Fibroblast of skin of abdomen (primary cell): ENCODE measurements around the gene HILPDA.
"Not testable (repeated sequence)": the region's sequence is repeated elsewhere in the genome, so short reads cannot be mapped to it uniquely, and the experiment has no call there.

ENCODE experiments used
- DNase-seq: peaks from one replicate; pipeline ENCODE4 v3.0.0-alpha.2; 2013

HILPDA gene

DNA sequence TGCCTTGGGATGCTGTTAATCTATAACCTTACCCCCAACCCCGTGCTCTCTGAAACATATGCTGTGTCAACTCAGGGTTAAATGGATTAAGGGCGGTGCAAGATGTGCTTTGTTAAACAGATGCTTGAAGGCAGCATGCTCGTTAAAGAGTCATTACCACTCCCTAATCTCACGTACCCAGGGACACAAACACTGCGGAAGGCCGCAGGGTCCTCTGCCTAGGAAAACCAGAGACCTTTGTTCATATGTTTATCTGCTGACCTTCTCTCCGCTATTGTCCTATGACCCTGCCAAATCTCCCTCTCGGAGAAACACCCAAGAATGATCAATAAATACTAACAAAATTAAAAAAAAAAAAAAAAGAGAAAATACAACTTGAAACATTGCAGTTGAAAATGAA lies 8.3 kb downstream of the HILPDA start:
- DNase-seq, result not testable (repeated sequence)

DNA sequence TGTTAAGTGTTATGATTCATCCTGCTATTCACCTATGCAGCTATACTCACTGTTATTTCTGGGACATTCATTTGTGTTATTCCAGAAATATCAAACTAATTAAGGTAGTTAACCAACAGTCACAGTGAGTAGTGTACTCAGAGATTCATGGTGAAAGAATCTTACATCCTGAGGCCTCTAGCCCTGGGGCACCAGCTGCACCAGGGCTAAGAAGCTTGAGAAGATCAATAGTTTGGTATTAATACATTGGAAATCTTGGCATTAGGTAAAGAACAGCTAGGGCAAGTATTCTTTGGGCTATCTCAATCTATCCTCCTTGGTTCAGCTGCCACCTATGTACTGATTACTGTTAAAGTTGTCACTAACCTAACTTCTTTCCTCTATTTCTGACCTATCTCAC lies 11.2 kb downstream of the HILPDA start:
- DNase-seq, result not testable (repeated sequence)

DNA sequence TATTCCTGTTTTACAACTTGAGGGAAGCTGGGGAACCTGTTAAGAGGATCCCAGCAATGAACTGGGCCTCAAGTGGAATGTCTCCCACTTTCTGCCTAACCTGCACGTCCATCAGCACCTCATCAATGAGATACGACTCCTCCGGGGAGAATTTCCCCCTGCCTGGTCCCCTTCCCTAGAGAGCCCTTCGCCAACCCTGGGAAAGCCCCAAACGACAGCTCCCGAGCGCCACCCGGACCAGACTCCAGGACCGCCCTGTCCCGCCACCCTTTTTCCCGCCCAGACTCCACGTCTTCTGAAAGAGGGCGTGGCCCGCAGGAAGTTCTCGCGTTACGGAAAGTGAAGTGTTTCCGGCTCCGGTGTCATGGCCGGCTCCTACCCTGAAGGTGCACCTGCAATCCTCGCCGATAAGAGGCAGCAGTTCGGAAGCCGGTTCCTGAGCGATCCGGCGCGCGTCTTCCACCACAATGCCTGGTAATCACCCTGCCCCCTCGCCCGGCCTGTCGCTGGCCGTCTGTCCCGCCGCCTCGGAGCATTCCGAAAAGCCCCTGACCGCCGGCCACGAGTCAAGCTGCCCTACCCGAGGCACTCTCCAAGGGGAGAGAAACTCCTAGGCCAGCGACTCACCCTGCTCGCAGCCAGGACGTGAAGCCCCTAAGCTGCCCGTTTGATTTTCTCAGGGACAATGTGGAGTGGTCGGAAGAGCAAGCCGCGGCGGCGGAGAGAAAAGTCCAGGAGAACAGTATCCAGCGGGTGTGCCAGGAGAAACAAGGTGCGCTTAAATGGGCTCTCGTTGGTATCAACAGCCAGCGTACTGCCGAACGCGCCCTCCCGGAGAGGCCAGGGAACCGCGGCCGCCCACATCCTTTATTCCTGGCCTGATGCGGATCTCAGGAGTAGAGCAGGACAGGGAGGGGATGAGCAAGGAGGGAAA lies 21.0 kb downstream of the HILPDA start, which contains the start of gene METTL2B:
Gene METTL2B, plus strand, starts transcription at position 347 of the 934 bp plus-strand sequence. Its CDS starts 18 bp downstream, at position 365.
- peak; percentile 91 for DNase-seq

DNA sequence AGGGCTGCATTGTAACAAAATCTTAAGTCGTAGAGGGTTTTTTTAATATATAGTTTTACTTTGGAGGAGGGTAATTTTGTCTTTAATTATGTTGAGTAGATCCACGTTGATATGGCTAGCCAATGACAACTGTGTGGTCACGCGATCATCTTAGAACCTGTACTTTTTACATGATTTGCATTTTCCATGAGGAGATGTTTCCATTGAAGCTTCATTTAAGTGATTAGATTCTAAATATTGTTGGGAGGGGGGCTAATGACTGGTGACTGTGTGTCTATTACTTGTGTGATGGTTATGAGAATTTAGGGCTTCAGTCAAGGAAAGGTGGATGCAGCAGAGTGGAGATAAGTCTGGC lies 21.6 kb downstream of the HILPDA start:
- DNase-seq, result not testable (repeated sequence)

GRCh38 chr7:128479082-128479481 lies 23.4 kb downstream of the HILPDA start:
- DNase-seq, result not testable (repeated sequence)

- not testable (repeated sequence) for DNase-seq
These were observed 32.5 kb downstream of the HILPDA start for GRCh38 chr7:128488134-128488533.

- DNase-seq, result no peak
These were observed 41.7 kb downstream of the HILPDA start for GRCh38 chr7:128497405-128497804.

GRCh38 chr7:128505416-128505815 lies 49.7 kb downstream of the HILPDA start:
- DNase-seq, result not testable (repeated sequence)

DNA sequence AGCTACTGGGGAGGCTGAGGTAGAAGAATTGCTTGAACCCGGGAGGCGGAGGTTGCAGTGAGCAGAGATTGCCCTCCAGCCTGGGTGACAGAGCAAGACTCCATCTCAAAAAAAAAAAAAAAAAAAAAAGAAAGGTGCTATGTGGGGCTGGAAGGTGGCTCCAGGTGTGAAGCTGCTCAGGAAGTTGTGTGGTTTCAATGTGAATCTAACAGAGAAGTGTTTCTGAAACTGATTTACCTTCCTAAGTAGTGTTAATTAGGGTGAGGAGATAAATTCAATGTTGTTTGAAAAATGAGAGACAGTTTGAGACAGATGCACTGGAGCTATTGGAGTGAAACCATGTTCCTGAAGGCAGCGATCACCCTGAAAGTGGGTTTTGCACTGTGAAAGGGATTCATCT lies 51.1 kb downstream of the HILPDA start:
- DNase-seq, result not testable (repeated sequence)

- DNase-seq, result not testable (repeated sequence)
These were observed 51.8 kb downstream of the HILPDA start for GRCh38 chr7:128507321-128507993.
